Measurements from ENCODE around the gene CLTC. TPM values are rescaled to one million over a fixed set of nuclear protein-coding genes. Genes with fewer than 3 reads are reported as not detected.
"Not testable (repeated sequence)": the region's sequence is repeated elsewhere in the genome, so short reads cannot be mapped to it uniquely, and the experiment has no call there.

CLTC gene
- 142 TPM for total RNA-seq

DNA sequence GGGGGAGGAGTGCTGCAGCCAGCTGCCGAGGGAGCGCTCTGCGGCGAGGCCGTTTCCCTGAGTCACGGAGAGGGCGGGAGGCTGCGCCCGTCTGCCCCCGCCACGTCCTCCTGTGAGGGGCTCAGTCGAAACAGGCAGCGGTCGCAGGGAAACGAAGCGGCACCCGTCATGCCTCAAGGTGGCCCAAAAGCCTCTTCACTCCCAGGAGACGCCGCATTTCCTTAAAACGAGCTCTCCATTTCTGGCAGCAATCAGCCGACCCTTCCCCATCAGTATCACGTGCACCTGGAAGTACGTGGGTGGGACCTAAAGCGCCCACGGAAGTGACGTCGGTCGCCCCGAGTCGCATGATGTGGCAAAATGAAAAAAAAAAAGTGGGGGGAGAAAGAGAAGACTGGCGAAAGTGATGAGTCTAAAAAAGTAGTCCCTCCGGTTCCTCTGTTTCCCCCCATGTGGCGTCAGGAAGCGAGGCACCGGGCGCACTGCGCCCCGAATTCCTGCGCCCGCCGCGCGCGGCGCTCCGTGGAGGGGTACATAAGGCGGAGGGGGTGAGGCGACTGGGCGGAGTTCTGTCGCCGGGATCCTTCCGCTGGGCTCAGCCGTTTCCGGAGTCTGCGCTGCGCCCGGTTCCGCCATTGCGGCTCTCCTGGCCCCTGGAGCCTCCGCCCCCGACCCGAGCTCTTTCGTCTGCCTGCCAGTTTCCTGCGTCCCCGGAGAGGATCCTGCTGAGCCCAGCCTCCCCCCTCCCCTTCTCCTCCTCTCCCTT lies at the start of gene CLTC:
CLTC (plus strand) TSS at position 598 of the 766 bp plus-strand sequence. CDS start 237 bp downstream, outside the sequence.
- ATAC-seq, result peak; percentile 94

DNA sequence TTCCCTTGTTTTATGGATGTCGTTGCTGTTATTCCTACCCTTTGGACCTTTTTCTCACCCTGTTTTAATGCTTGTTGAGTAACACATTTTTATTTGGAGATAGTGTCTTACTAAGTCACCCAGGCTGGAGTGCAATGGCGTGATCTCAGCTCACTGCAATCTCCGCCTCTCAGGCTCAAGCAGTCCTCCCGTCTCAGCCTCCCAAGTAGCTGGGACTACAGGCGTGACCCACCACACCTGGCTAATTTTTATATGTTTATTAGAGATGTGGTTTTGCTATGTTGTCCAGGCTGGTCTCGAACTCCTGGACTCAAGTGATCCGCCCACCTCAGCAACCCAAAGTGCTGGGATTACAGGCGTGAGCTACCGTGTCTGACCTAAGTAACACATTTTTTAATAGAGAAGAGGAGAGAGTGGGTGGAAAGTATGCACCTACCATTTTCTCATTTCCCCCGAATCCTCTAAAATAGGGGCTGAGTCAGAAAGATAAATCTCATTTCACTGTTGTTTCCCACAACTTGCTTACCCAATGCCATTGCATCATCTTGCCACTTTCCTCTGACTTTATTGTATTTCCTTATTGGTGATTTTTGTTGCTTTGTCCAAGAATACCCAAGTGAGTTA lies 47.3 kb upstream of the CLTC start:
- no peak for ATAC-seq

DNA sequence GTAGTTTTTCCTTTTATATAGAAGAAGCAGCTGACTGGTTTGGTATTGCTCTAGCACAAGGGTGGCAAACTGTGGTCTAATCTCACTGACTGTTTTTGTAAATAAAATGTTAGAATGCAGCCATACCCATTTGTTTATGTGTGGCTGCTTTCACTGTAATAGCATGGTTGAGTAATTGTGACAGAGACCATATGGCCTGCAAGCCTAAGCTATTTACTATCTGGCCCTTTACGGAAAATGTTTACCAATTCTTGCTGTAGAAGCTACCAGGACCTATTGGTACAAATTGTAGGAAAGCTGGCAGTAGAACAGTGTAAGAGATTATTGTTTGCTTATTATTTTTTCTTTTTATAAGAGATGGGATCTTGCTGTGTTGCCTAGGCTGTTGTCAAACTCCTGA lies 35.5 kb upstream of the CLTC start:
- not testable (repeated sequence) for ATAC-seq

DNA sequence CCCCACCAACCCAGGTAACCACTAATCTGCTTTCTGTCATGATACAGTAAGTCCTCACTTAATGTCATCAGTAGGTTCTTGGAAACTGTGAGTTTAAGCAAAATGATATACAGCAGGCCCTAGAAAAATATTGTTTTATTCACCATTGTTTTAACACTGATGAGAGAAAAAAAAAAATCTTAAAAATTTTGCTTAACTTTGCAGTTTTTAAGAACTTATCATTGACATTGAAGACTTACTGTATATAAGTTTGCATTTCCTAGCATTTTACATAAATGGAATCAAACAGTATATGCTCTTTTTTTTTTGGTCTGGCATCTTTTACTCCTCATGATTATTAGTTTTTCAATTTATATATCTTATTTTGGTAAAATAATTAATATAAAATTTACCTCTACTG lies 19.5 kb upstream of the CLTC start:
- ATAC-seq, result no peak

DNA sequence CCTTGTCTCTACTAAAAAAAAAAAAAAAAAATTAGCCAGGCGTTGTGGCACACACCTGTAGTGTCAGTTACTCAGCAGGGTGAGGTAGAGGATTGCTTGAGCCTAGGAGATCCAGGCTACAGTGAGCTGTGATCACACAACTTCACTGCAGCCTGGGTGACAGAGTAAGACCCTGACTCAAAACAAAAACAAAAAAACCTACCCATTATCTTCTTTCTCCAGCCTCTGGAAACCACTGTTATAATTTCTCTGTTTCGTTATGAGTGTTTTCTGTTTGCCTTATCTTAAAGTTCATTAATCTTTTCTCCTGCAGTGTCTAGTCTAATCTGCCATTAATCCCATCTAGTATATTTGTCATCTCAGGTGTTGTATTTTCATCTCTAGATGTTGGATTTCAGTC lies 18.6 kb upstream of the CLTC start:
- no peak for ATAC-seq

DNA sequence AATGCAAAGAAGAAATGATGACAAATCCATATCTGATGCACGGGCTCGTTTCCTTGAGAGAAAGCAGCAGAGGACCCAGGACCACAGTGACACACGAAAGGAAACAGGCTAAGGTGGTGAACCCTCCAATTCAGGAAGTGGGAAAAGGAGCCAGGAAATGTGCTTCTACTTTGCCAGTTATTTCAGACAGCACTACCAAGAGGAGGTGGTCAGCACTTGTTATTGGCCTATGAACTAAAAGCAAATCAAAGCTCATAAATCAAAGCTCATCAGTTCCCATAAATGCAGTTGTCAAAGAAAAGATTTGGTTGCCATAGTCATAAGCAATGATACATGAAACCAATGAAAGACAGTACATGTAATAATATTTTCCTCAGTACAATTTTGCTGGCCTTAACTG lies 12.6 kb upstream of the CLTC start:
- ATAC-seq, result no peak

DNA sequence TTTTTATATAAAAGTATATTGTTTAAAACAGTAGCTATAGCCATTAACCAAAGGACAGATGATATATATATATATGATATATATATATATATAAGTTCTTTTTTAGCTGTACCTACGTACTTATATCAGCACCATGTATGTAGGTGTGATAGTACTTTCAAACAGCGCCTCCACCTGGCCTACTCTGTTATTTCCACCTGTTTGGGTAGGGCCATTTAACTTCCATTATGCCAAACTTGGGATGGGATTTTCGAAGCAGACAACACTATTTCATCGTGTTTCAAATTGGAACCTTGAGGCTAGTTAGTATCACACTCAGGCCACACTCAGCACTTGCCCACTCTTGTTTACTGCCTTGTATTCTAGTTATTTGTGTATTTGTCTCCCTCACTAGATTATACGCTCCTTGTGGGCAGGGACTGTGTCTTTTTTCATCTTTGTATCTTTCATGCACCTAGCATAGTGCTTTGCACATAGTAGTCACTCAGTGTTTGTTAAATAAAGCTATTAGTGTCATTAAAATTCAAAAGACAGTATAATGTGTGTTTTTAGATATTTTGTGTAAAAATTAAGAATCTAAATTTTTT lies 11.8 kb upstream of the CLTC start:
- ATAC-seq, result no peak

DNA sequence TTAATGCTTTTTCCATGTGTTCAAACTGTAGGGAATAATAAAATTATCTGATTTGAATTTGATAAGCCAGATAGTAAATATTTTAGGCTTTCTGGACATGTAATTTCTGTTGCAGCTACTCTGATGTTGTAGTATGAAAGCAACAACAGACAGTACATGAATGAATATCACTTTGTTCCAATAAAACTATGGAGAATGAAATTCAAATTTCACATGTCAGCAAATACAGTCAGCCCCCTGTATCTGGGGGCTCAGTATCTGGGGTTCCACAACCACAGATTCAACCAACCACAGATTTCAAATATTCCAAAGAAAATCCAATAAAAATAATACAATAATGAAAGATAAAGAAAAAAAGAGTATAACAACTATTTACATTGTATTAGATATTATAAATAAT lies 8.2 kb upstream of the CLTC start:
- ATAC-seq, result no peak

DNA sequence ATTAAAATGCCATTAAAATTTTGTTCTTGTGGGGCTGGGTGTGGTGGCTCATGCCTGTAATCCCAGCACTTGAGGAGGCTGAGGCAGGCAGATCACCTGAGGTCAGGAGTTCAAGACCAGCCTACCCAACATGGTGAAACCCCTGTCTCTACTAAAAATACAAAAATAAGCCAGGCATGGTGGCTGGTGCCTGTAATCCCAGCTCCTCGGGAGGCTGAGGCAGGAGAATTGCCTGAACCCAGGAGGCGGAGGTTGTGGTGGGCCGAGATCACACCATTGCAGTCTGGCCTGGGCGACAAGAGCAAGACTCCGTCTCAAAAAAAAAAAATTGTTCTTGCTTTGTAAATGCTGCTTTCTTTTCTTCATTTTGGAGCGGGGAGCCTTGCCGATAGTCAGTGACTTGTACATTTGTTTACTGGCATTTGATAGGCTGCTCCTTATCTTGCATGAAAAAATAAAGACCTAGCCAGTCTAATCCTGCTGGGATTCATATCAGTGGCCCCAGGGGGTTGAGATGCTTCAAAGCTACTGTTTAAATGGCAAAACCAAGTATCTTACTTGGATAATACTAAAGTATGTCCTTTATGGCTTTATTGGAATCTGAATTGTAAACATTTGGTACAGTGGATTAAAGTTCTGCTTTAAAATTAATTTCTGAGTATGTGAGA lies 3.3 kb upstream of the CLTC start:
- no peak for ATAC-seq

DNA sequence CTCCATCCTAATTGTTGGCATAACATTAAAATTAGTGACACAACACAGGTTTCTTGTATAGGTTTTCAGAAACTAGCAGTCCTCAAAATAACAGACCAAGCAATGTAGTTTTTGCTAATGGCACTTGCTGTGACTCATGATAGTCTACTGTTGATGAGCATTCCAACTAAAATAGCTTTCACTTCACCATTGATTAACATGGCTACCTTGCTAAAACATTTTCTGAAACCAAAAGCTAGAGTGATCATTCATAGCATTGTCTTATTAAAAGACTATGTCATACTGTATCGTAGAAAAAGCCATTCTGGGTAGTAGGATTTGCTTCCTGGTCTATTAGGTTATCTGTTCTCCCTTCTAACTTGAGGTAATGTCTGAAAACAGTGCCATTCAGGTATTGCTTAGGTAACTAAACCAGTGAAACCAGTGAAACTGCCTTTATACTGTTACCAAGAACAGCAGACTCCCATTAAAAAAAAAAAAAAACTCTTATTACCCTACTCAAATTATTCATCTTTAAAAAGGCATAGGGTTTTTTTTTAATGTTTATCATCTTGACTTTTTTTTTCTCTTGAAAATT lies 2.5 kb upstream of the CLTC start:
- no peak for ATAC-seq

DNA sequence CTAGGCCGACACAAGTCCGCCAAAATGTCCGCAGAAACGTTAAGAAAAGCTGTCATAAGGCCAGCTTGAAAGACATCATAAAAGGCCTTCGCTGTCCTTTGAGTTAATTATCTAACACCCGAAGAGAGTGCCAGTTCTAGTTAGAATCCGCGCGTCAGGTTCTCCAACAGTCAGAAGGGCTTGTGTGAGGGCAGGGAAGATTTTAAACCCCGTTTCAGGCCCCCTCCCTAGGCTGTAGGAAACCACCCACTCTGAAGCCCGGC lies 729 bp upstream of the CLTC start:
- ATAC-seq, result no peak

DNA sequence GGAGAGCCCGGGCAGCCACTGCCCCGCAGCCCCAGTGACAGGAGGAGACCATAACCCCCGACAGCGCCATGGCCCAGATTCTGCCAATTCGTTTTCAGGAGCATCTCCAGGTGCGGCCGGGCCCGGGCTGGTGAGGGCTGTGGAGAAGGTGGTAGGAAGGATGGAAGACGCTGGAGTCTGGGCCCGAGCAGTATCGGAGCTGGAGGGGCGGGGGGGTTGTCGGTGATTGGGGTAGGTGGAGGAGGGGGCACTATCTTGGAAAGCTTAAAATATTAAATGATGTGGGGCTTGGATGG lies 317 bp downstream of the CLTC start:
- ATAC-seq, result no peak

DNA sequence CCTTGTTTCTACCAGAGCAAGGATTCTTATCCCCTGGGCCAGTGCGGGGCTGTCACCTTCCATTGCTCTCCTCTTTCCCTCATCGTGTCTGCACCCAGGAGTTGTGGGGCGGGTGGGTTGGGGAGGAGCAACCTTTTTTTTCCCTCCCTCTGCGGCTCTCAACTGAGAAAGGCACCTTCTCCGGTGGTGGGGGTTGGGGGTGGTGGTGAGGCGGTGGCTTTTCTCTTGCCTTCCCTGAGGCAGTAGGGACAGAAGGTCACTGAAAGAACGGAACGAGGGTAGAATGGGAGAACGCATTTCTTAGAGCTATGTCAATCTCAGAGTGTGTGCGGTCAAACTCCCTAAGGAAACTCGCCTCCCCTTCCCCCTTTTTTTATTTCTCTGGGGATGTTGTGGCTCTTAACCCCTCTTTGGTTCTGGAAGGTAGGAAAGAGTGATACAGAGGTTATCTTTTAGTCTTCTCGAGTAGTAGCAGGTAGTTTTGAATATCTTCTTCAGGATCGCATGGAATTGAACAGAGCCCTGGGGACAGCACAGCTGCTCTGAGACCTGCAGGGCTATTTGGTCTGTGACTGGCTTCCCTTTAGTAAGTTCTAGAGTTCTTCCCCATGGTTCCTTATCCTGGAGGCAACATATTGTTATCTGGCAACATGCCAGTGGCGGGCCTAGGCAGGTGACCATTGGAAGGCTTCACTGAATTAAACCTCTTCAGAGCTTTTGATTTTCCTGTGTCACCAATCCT lies 994 bp downstream of the CLTC start:
- ATAC-seq, result peak; percentile 0

DNA sequence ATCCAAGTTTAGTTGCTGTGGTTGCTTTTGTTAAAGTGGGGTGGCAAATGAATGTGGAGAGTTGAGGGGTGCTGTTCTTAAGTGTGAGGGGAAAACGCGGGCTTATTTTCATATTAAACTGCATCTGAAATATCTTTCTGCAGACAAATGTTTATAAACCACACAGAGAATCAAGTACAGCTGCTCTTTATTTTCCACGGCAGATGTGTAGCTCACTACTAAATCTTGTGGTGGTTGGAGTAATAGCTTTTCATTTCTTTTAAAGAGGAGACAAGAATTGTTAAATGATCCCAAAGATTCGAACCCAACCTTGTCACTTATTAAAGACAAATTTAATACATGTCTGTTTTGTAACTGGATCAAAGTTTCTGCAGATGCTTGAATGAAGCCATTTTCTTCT lies 2.1 kb downstream of the CLTC start:
- ATAC-seq, result no peak

DNA sequence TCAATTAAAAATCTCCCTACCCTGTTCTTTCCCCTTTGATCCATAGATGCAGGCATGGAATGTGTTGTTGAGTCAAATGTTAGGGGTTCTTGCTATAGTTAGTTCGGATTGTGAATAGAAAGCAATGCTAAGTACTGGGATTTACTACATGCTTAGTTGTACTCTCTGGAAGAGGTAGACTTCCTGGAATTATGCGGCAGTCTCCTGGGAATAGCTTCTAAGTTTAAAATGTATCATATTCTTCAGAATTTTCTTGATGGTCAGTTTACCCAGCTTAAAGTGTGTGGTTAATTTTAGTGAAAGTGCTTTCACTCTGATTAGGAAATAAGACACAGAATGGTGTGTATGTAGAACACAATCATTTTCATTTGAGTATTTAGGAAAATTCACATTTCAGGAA lies 3.5 kb downstream of the CLTC start:
- ATAC-seq, result no peak

DNA sequence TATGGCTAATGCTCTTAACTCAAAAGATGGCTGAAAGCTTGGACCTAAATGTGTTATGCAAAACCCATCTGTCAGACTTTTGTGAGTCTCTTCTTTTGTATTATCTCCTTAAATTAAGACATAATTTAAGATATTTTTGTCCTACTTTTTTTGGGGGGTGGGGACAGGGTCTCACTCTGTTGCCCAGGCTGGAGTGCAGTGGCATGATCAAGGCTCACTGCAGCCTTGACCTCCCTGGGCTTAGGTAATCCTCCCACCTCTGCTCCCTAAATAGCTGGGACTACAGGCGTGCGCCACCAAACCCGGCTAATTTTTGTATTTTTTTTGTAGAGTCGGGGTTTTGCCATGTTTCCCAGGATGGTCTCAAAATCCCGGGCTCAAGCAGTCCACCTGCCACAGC lies 7.1 kb downstream of the CLTC start:
- no peak for ATAC-seq

DNA sequence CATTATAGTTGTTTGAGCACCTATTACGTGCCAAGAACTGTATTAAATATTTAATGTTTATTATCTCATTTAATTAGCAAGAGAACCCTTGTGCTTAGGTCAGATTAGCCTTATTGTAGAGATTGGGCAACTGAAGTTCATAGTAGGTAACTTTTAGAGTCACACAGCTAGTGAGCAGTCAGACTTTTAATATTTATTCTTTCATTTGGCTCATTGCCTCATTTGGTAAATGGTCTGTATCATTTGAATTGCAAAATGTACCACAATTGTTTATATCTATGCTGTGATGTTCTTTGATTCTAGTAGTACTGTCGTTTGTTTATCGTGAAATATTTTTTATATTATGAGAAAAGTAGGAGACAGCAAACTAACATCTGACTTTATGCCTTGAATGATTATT lies 7.6 kb downstream of the CLTC start:
- ATAC-seq, result no peak

DNA sequence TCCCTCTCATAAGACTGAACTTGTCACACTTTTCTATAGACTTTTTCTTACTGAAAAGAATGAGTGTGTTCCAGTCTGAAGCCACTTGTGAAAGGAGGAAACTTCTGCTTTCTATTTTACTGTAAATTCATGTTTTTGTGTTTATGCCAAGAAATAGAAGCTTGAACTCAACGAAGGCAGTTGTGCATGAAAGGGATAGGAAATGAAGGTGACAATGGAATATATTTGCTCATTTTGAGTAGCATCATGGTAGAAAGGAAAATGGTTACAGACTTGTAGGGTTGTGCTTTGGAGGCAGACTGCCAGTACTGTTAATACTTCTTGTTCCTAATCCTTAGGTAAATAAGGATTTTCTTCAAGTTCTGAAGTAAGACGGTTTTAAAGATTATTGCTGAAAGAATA lies 8.1 kb downstream of the CLTC start:
- peak; percentile 46 for ATAC-seq

DNA sequence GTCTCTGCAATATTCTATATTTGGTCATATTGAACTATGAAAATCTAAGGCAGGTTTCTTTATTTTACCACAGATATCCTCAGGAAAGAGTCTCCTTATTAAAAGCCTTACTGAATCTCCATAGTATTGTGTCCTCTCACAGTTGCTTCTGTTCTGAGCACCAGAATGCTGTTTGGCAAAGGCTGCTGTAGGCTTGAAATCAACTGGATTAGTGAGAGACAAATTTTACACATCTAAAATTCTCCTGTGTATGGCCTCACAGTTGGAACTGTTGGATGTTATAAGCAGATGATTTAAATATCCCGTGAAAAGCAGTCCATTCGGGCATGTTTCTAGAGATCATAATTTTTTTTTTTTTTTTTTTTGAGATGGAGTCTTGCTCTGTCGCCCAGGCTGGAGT lies 9.5 kb downstream of the CLTC start:
- ATAC-seq, result no peak

DNA sequence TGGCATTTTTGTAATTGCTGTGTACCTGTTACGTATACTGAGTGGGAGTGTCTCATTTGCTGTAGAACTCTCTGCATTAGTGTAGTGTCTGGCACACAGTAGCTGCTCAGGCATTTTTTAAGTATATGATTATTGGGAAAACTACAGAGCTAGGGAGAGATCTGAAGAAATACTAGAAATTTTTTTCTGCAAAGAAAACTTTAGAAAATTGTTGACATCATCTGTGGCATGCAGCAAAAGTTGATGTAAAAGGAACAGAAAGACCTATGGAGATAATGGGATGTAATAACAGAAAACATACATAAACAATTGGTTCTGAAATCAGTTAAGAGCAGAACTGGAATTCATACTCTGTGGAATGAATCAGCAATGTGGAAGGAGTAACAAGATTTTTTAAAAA lies 11.6 kb downstream of the CLTC start:
- no peak for ATAC-seq

DNA sequence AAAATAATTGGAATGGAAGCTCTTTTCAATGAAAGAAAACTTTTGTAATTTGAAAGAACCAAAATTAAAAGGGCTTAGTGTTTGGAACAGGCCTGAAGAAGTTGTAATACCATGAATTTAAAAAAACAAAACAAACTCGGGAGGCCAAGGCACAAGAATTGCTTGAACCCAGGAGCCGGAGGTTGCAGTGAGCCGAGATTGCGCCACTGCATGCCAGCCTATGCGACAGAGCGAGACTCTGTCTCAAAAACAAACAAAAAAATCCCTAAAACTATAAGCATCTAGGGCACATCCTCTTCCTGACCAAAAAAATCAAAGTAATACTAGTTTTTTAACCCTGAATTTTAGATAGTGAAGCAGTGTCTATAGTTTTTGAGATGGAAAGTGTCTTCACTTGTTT lies 12.7 kb downstream of the CLTC start:
- no peak for ATAC-seq

DNA sequence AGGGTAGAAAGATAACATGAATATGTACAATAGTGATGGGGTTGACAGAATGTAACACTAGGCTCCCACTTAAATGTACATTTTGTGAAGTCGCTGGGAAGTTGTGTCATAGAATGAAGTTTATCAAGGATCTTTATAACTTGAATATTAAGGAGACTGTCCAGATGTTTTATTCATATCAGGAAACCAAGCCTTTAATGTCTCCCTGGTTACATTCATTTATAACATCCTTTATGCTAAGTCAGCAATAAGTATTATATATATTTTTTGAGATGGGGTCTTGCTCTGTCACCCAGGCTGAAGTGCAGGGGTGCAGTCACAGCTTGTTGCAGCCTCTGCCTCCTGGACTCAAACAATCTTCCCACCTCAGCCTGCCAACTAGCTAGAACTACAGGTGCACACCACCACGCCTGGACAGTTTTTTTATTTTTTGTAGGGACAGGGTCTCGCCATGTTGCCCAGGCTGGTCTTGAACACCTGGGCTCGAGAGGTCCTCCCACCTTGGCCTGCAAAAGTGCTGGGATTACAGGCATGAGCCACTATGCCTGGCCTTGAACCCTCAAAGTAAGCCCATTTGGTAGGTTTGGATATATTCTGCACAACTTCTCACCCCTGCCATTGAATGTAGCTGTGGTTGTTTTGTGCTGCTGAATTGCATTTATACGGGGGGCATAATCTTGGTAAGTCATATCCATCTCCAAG lies 14.1 kb downstream of the CLTC start:
- no peak for ATAC-seq

Measured in esophagus mucosa (tissue), 1 donor.